Mesothelial cell of epicardium (in vitro differentiated cells): ENCODE results near the gene NLRP4. TPM values are rescaled to one million over a fixed set of nuclear protein-coding genes. Genes with fewer than 3 reads are reported as not detected.

Experiments
- DNase-seq, 2 experiments: peaks; one replicate each; pipeline ENCODE4 v3.0.0; 2021; ENCODE audit warnings: low spot score in 2 of 2; ENCODE audit not compliant: unreplicated experiment in 2 of 2
- H3K27ac Mint-ChIP-seq: 2 replicates; pipeline ENCODE4 v1.8.0; 2021; ENCODE audit warnings: mixed read lengths
- H3K27me3 Mint-ChIP-seq: 2 replicates; pipeline ENCODE4 v1.8.0; 2021; ENCODE audit warnings: low read depth, mixed read lengths
- H3K36me3 Mint-ChIP-seq: 2 replicates; pipeline ENCODE4 v1.8.0; 2021; ENCODE audit warnings: mixed read lengths
- H3K4me1 Mint-ChIP-seq: 2 replicates; pipeline ENCODE4 v1.8.0; 2021; ENCODE audit warnings: mixed read lengths
- H3K4me3 Mint-ChIP-seq: 2 replicates; pipeline ENCODE4 v1.8.0; 2021; ENCODE audit warnings: mild to moderate bottlenecking, moderate library complexity, mixed read lengths
- H3K9me3 Mint-ChIP-seq: 2 replicates; pipeline ENCODE4 v1.8.0; 2021; ENCODE audit warnings: mixed read lengths
- CTCF ChIP-seq: fragments of 200-600 bp; sonication (generic); IDR thresholded peaks from one replicate; pipeline ENCODE4 v1.5.0; 2021; ENCODE audit warnings: antibody characterized with exemption; ENCODE audit not compliant: unreplicated experiment
- total RNA-seq: library from RNA; stranded (reverse); gene quantifications from 3 replicates; pipeline ENCODE4 v1.2.1, GENCODE V29; 2021

The NLRP4 gene
- total RNA-seq, 1 donor from 2014 or later: not detected

GRCh38 chr19:55930996-55931515 lies 94.7 kb downstream of the NLRP4 start:
- no peak overlapping the region for H3K4me3 Mint-ChIP-seq
- peaks cover 5% of the 10 kb centered on the region for H3K36me3 Mint-ChIP-seq
- no peak for TF ChIP-seq CTCF
- no peak overlapping the region for H3K27ac Mint-ChIP-seq
- H3K4me1 Mint-ChIP-seq: no peaks in the 10 kb centered on the region
- no peaks in the 10 kb centered on the region for H3K27me3 Mint-ChIP-seq
- peaks cover 70% of the 10 kb centered on the region for H3K9me3 Mint-ChIP-seq
- no peak for DNase-seq

Other genes with a start within 250 kb of the NLRP4 start
- 31.3 to 31.7 TPM (median 31.6 TPM) in 3 replicates for gene FIZ1, start 237.0 kb upstream of the NLRP4 start, total RNA-seq
- gene ZNF524, start 236.3 kb upstream of the NLRP4 start, total RNA-seq: 5.3 to 7.4 TPM (median 5.7 TPM) in 3 replicates
- 18.7 to 21.4 TPM (median 21.2 TPM) in 3 replicates for gene ZNF865, start 230.9 kb upstream of the NLRP4 start, total RNA-seq
- gene ZNF784, start 212.0 kb upstream of the NLRP4 start, total RNA-seq: 12.8 to 13.7 TPM (median 12.9 TPM) in 3 replicates
- gene ZNF580, start 195.5 kb upstream of the NLRP4 start, total RNA-seq: 49.6 to 53.9 TPM (median 50.9 TPM) in 3 replicates
- gene ZNF581, start 192.9 kb upstream of the NLRP4 start, total RNA-seq: 42.6 to 47.0 TPM (median 46.9 TPM) in 3 replicates
- 20.8 to 24.0 TPM (median 23.6 TPM) in 3 replicates for gene CCDC106, start 188.3 kb upstream of the NLRP4 start, total RNA-seq
- gene U2AF2, start 181.5 kb upstream of the NLRP4 start, total RNA-seq: 226 to 245 TPM (median 230 TPM) in 3 replicates
- gene EPN1, start 161.3 kb upstream of the NLRP4 start, total RNA-seq: 99.6 to 104 TPM (median 102 TPM) in 3 replicates
- not detected in 3 replicates for gene NLRP9, start 98.1 kb upstream of the NLRP4 start, total RNA-seq
- gene RFPL4A, start 77.4 kb upstream of the NLRP4 start, total RNA-seq: not detected in 3 replicates
- gene RFPL4AL1, start 67.4 kb upstream of the NLRP4 start, total RNA-seq: not detected in 3 replicates
- not detected in 3 replicates for gene NLRP11, start 4.5 kb upstream of the NLRP4 start, total RNA-seq
- gene NLRP13, start 95.8 kb downstream of the NLRP4 start, total RNA-seq: not detected in 3 replicates
- gene NLRP8, start 111.3 kb downstream of the NLRP4 start, total RNA-seq: not detected in 3 replicates
- not detected in 3 replicates for gene NLRP5, start 150.2 kb downstream of the NLRP4 start, total RNA-seq